GM18505 (cell line): Measurements from ENCODE around the gene ADCY2.

Experiments used
- ATAC-seq: cut with Tn5 transposase; IDR thresholded peaks from one replicate; pipeline ENCODE4 v1.9.1; 2021; ENCODE audit not compliant: unreplicated experiment
- POLR2A ChIP-seq: IDR thresholded peaks from 4 replicates; pipeline ENCODE4 v1.6.1; 2011; ENCODE audit warnings: borderline replicate concordance; ENCODE audit not compliant: insufficient read depth, insufficient read length; ENCODE audit errors: extremely low read depth

The ADCY2 gene

DNA sequence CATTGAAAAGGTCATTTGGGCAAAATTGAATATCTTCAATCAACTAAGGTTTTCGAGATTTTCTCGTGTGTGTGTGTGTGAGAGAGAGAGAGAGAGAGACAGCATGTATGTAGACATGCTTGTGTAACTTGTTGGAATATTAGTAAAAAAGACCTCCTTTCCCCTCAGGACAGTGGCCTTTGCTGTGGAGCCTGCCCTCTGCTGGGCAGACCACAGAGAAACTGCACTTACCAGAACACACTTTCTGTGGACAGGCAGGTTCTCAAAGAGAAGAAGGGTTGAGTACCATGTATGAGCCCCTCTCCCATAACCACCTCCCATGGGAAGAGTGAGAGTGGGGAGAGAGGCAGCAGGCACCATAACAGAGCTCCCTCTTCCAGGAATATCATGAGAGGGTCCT lies 409.4 kb downstream of the ADCY2 start:
- ATAC-seq = no peak
- TF ChIP-seq POLR2A = no peak

DNA sequence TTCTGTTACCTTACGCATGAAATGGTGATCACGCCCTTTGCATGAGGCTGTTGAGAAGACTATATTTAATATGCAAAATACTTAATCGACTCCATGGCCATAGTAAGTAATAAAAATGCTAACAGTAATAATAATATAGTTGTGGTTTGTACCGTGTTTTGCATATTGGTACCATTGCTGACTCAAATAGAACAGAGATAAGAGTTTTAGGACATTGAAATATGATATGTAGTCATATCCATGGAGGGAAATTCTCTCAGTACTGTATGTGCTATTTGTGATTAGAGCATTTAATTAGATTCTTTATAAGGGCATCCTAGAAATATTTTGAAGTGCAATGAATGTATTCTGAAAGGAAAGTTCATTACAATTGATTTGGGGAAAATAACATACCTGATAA lies 413.1 kb downstream of the ADCY2 start:
- ATAC-seq = no peak
- no peak for TF ChIP-seq POLR2A

DNA sequence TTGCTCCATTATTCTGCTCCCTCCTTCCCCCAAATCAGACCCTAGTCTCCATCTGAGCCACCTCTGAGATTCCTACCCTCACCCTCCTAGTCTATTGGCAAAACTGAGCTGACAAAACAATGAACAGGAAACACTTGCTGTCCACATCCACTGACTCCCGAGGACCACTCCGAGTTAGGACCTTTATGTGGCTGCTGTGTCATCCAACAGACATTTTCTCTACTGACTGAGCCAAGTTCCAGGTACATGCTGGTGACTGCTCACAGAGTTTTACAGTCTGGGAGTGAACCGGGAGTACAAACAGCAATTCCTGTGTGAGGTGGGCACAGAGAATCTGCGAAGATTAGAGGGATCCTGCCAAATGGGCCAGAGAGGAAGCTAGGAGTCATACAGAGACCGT lies 415.8 kb downstream of the ADCY2 start:
- TF ChIP-seq POLR2A = no peak
- no peak for ATAC-seq

DNA sequence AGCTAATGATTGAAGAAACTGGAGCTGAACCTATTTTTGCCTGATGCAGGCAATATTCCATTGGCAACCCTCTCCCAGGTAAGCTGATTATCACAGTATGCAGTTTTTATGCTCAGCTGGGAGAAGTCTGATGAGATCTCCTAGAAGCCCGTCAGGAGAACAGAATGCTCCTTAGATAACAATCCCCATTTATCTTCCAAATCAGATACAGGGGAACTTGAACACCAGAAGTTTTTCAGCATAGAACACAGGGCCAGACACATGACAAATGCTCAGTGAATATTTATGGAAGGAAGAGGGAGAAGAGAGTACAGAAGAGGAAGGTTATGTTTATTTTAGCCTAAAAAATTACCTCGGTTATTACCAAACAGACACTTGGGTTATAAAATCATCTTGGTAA lies 417.1 kb downstream of the ADCY2 start:
- no peak for ATAC-seq
- TF ChIP-seq POLR2A = no peak

DNA sequence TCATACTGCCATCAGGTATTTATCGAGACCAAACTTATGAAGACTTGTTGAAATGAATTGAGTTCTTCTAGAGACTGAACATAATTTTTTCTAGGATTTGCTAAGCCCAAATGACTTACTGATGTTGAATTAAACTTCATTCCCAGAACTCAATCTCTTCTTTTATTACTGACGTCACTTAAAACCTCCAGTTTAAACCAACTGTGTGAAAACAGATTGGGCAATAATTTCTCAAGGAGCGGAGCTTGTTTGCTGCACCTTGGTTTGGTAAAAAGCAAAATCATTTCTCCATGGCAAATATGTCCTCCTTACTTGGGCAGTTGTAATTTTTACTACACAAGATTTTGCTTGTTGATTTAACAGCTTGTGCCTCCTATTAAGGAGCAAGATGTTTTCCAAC lies 417.6 kb downstream of the ADCY2 start:
- ATAC-seq = no peak
- no peak for TF ChIP-seq POLR2A

DNA sequence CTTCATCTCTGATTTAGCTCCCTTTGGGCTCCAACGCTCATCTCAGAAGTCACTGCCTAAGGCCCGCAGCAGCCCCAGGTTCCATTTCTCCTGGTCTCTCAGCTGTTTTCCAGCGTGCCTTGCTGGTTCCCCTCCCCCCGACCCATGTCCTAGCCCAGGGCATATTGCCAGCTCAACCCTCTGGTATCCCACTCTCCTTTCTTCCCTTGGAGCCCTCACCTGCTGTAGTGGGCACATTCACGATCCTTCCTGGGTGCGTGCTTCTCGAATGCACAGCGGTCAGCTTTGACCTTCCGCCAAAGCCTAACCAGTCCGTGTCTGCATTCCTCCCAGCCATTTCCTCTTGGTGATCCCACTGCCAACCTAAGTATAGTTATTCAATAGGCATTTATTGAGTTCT lies 418.9 kb downstream of the ADCY2 start:
- no peak for ATAC-seq
- no peak for TF ChIP-seq POLR2A

DNA sequence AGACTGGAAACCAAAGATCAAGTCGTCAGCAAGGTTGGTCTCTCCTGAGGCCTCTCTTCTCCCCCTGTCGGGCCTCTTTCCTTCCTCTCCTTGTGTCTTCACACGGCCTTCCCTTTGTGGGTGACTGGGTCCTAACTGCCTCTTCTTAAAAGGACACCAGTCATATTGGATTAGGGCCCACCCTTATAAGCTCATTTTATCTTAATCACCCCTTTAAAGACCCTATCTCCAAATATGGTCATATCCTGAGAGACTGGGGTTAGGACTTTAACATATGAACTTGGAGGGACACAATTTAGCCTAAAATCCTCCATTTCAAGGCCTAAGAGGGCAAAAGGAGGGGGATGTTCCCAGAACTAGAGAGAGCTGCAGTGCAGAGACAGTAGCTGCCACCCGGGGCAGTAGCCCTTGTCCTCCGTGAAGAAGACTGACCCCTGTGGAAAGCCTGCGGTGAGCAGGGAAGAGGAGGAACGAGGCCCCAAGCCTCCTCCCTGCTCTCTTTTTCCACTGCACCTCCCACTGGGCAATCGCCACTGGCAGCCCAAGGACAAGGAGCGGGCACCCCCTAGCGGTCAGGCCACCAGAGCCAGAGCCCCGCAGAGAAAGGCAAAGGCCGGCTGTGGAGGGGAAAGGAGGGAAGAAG lies 420.1 kb downstream of the ADCY2 start:
- ATAC-seq = peak; percentile 94
- TF ChIP-seq POLR2A = no peak

DNA sequence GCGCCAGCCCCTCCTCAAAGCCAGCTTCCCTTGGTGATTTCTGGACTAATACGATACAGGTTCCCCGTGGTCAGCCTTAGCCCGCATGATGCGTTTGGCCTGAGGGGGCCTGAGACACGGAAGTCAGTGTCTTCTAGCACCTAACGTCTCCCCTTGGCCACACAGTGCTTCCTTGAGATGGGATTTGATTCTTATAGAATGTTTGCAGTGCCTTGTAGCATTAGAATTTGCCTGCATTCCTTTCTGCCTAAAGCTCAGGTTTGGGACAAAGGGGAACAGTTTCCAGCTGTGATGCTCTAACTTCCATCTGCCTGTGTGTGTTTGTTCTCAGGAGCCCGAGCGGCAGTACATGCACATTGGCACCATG lies 420.6 kb downstream of the ADCY2 start:
- no peak for TF ChIP-seq POLR2A
- peak; percentile 12 for ATAC-seq

DNA sequence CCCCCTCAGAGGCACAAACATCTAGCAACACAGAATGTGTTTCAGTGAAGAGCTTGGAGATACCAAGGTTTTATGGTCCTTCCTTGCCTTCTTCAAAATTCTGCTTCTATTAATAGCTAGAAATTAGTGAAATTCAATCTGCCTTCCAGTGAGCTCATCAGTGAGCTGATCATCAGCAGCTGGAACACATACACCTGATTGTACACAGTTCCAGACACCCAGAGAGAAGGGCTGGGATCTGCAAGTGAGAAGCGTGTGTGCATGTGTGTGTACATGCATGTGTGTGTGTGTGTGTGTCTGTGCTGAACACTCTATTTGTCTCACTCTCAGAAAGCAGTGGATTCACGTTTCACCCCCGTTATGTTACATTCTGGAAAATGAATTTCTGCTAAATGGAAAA lies 426.5 kb downstream of the ADCY2 start:
- TF ChIP-seq POLR2A = no peak
- ATAC-seq = no peak

DNA sequence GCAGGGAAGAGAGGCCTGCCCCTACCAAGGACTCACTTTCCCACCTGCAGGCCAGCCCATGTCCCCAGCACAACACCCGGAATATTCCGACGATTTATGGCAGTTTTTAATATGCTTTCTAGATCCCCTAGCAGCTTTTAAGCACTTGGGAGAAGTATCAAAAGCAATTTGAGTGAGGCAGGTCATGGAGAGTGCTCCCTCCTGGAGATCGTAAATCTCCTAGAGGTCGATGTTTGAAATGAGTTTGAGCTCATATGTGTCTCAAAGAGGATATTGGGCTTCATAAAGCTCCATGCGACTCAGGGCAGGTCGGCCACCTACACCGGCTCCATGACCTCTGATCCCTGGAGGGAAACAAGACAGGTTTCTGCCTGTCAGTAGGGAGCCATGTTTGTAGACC lies 427.7 kb downstream of the ADCY2 start:
- ATAC-seq = no peak
- TF ChIP-seq POLR2A = no peak

DNA sequence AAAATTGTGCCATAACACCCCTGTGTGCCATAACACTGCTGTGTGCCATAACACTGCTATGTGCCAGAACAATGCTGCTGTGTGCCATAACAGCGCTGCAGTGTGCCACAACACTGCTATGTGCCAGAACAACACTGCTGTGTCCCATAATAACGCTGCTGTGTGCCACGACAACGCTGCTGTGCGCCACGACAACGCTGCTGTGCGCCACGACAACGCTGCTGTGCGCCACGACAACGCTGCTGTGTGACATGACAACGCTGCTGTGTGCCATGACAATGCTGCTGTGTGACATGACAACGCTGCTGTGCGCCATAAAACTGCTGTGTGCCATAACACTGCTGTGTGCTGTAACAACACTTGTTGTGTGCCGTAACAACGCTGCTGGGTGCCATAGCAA lies 429.1 kb downstream of the ADCY2 start:
- no peak for TF ChIP-seq POLR2A
- ATAC-seq = no peak

DNA sequence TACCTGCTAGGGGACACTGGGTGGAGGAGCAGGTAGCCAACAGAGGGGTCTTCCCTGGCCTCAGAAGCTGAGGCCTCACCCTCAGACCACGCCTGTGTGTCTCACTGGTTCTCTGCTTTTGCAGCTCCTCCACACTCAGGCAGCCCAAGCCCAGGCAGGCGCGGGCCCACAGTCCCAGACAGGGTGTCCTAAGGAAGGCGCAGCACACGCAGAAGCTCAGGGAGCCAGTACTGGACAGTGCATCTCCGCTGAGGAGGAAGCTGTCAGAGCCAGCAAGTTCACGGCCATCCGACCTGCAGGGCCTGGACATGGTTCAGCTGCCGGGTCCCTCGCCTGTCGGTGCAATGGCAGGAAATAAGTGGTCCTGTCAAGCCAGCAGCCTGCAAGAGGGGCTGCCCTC lies 429.7 kb downstream of the ADCY2 start:
- ATAC-seq = no peak
- TF ChIP-seq POLR2A = no peak

DNA sequence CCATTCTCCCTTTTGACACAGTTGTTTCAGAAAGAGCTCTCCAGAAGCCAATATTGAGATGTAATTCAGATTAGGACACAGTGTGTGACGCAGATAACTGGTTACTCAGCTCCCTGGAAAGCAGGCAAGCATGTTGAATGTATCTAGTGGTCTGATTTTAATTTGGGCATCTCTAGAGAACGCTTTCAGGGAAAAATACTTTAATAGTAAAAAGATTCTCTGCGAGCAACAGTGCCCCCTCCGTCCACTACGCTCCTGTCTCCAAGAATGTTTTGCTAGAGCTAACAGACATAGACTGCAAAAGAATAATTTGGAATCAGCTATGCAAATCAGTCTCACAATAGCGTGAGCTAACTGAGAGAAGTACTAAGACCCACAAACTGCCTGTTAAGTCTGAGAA lies 431.7 kb downstream of the ADCY2 start:
- no peak for ATAC-seq
- no peak for TF ChIP-seq POLR2A

DNA sequence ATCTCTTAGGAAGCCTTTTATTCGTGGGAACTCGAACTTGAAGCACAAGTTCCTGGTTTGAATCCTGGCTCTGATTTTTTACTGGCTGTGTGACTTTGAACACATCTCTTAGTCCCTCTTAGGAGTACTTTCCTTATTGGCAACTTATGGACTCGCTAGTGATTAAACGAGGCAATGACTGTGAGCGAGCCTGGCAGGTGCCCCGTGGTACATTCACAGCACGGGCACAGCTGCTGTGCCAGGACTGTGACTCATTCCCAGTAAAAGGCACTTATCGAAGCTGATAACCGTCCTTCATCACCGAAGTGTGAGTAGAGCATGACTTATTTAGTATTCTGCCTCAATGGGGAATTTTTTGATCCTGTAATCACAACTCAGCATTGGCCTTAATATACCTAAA lies 432.3 kb downstream of the ADCY2 start:
- no peak for ATAC-seq
- TF ChIP-seq POLR2A = no peak

DNA sequence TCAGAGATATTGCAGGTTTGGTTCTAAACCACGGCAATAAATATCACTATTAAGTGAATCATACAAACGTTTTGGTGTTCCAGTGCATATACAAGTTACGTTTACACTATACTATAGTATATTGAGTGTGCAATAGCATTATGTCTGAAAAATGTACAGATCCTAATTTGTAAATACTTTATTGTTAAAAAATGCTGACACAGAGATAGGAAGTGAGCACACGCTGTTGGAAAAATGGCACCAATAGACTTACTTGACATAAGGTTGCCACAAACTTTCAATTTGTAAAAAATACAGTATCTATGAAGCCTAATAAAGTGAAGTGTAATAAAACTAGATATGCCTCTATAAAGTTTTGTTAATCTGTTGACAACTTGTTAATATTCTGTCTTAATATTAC lies 439.0 kb downstream of the ADCY2 start:
- ATAC-seq = no peak
- TF ChIP-seq POLR2A = no peak
